Activated T-cell treated with anti-CD3 and anti-CD28 coated beads, Interleukin-2, amount 50 U/mL, for 1 hour (primary cell): ENCODE results near the gene TSC2.
"Not testable (repeated sequence)": the region's sequence is repeated elsewhere in the genome, so short reads cannot be mapped to it uniquely, and the experiment has no call there.

Experiments
- DNase-seq: peaks from one replicate; pipeline ENCODE4 v3.0.0-alpha.2; 2020

Gene TSC2

DNA sequence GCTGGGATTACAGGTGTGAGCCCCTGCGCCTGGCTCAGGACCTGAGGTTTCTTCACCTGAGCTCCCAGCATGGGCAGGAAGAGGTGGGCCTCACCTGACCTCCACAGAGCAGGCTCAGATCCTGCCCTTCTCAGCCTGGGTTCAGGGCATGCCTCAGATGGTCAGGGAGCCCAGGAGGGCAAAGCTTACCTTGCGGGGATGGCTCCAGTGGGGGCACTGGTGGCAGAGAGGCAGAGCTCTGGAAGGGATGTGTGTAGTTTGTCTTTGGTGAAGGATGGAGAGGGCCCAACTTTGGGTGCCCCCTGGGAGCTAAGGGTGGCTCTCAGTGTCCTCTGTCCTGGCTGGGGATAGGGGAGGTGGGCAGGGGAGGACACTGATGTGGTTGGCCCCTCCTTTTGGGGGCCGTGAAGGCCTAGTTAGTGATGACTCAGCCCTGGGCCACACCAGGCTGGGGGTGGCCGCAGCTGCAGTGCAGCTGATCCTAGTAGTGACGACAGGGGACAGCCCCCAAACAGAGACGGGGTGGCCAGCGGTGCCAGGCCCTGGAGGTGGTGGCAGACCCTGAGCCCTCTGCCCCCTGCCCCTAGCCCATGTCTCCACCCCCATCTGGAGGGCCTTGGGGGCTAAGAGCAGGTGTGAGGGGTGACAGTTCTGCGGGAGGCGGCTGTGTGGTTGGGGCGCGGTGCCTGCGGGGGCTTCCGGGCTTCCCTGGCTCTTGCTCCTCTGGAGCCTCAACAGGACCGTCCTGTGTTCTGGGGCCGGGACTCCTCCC, 15.3 kb upstream of the TSC2 start:
- no peak for DNase-seq

DNA sequence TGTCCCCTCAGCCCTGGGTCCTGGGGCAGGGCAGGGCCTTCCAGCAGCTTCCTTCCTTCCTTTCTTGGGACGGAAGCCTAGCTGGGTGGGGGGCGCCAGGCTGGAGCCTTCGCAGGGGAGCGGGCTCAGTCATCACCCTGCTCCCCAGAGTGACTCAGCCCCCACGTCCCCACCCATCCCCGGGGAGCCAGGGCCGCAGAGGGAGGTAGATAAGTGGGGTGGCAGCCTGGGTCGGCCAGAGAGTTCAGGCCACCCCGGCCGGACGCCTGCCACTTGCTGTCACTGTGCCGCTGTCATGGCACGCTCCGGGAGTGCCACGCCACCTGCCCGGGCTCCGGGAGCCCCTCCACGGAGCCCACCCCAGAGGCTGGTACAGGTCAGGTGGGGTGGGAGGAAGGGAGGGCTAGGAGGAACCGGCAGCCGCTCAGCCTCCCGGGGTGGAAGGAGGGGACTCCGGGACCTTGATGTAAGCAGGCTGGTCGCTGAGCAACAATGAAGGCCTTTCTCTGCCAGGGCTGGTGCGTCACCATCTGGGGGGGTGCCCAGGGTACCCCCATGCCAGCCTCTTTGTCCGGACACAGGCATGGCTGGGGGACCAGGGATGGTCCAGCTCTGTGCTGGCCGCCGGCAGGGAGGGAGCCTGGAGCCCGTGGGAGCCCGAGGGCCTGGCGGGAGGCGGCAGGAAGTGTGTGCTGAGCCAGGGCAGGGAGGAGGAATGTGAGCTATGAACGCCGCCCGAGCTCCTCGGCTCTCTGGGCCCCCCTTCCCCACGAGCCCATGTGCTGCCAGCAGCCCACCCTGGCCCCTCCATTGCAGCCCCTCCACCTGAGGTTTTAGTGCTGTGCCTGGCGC, 14.5 kb upstream of the TSC2 start:
- no peak for DNase-seq

DNA sequence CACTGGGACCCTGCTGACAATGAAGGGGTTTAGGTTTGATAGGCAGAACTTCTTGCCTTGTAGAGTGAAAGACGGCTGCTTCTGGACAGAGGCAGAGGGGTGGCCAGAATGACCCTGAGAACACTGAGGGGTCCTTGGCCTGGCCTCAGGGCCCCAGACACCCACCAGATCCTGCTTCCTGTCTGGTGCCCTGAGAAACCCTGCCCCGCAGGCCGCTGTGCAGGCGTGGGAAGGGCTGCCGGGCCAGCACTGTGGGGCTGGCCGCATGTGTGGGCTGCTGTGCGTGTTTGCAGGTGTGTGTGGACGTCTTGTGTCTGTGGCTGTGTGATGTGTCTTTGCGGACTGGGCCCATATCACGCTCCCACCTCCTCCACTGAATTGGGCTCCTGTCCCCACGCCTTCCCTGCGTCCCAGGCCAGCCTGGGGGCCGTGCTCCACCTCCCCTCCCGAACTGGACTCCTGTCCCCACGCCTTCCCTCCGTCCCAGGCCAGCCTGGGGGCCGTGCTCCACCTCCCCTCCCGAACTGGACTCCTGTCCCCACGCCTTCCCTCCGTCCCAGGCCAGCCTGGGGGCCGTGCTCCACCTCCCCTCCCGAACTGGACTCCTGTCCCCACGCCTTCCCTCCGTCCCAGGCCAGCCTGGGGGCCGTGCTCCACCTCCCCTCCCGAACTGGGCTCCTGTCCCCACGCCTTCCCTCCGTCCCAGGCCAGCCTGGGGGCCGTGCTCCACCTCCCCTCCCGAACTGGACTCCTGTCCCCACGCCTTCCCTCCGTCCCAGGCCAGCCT, 13.7 kb upstream of the TSC2 start:
- DNase-seq, result not testable (repeated sequence)

DNA sequence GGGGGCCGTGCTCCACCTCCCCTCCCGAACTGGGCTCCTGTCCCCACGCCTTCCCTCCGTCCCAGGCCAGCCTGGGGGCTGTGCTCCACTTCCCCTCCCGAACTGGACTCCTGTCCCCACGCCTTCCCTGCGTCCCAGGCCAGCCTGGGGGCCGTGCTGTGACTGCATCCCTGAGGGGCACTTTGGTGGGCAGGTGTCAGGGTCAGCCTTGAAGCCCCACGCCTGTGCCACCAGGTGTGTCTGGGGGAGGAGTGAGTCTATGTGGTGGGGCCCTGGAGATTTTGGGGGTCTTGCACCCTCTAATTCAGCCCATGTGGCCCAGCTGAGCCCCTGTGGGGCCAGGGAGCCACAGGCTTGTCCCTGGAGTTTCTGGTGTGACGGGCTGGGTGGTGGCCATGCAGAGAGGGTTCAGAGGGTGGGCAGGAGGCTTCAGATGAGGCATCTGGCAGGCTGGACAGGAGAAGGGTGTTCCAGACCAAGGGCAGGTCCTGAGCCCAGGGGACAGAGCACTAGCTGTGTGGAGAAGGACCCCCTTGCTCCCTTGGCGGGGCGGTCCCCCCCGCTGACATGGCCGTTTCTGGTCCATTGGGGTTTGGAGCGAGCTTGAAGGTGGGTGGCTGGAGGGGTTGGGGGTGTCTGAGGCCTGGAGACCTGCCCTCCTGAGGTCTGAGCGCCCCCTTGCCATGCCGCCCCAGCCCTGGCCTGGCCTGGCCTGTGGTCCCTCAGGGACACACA, 12.9 kb upstream of the TSC2 start:
- DNase-seq, result no peak

DNA sequence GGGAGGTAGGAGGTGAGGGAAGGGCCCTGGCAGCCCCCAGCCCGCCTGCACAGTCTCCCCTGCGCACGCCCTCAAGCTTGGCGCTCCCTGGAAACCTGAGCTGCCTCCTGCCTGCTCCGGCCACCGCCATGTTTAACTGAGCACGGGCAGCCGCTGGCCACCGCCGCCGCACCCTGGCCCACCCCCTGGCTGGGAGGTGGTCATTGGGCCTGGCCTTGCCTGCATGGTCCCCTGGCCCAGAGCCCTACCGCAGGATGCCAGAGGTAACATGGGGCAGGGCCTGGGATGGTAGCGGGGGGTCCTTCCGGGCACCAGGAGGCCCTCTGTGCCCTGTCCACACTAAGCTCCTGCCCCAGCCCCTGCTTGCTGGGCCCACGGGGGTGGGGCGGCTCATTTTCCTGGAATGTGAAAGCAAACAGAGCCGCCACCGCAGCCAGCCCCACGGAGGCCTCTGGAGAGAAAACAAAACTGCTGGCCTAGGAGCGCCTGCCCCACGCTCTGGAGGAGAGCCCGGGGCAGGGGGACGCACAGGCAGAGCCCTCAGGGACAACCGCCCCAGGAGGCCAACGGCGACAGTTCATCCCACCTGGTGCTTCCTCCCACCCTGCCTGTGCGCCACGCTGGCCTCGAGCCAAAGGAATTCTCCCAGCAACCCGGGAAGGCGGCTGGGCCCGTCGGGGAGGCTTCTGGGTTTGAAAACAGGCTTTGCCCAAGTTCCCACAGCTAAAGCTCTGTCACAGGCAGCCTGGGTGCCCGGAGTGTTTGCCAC, 12.2 kb upstream of the TSC2 start:
- DNase-seq, result no peak

DNA sequence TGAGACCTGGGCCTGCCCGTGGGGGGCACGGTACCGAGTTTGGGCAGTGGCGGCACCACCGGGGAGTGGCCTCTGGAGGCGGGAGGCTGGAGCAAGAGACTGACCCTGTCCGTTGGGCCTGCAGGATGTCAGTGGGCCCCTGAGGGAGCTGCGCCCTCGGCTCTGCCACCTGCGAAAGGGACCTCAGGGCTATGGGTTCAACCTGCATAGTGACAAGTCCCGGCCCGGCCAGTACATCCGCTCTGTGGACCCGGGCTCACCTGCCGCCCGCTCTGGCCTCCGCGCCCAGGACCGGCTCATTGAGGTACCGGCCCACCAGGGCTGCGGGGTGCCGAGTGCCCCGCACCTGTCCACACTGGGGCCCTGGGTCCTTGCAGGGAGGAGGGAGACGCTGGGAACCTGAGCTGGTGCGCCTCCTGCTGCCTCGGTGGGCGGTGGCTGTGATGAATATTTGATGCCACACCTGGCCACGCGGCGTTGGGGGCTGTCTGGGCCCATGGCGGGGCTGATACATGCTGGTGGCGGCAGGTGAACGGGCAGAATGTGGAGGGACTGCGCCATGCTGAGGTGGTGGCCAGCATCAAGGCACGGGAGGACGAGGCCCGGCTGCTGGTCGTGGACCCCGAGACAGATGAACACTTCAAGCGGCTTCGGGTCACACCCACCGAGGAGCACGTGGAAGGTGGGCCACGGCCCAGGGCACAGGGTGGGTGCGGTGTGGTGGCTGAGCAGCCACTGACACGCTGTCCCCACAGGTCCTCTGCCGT, 11.4 kb upstream of the TSC2 start:
- DNase-seq, result no peak

DNA sequence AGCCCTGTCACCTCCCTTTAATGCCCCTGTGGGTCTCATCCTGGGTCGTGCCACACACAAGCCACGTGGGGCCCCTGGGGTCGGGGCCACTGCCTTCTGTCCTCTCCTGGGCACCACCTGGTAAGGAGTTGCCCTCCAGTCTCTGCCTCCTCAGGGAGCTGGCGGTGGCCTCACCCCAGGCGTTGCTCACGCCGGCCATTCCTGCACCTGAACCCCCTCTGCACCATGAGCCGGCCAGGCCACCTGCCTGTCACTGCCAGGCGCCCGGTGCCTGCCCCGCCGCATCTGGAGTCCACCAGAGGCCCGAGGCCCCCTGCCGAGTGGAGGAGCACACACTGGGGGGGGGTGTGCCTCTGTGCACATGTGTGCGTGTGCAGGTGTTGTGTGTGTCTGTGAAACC, 10.7 kb upstream of the TSC2 start:
- DNase-seq, result no peak

DNA sequence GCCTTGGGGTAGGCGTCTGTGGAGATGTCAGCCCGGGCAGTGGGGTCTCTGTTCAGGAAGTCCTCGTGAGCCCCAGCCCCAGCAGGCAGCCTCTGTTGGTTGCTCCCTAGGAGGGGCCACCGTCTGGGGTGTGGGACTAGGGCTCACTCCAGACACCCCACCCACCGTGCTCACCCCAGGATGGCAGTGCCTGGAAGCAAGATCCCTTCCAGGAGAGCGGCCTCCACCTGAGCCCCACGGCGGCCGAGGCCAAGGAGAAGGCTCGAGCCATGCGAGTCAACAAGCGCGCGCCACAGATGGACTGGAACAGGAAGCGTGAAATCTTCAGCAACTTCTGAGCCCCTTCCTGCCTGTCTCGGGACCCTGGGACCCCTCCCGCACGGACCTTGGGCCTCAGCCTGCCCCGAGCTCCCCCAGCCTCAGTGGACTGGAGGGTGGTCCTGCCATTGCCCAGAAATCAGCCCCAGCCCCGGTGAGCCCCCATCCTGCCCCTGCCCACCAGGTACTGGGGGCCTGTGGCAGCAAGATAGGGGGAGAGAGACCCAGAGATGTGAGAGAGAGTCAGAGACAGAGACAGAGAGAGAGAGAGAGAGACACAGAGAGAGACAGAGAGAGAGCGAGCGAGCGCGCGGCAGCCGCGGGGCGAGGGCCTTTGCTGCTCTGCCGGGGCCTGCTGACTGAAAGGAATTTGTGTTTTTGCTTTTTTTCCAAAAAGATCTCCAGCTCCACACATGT, 10.0 kb upstream of the TSC2 start:
- no peak for DNase-seq

DNA sequence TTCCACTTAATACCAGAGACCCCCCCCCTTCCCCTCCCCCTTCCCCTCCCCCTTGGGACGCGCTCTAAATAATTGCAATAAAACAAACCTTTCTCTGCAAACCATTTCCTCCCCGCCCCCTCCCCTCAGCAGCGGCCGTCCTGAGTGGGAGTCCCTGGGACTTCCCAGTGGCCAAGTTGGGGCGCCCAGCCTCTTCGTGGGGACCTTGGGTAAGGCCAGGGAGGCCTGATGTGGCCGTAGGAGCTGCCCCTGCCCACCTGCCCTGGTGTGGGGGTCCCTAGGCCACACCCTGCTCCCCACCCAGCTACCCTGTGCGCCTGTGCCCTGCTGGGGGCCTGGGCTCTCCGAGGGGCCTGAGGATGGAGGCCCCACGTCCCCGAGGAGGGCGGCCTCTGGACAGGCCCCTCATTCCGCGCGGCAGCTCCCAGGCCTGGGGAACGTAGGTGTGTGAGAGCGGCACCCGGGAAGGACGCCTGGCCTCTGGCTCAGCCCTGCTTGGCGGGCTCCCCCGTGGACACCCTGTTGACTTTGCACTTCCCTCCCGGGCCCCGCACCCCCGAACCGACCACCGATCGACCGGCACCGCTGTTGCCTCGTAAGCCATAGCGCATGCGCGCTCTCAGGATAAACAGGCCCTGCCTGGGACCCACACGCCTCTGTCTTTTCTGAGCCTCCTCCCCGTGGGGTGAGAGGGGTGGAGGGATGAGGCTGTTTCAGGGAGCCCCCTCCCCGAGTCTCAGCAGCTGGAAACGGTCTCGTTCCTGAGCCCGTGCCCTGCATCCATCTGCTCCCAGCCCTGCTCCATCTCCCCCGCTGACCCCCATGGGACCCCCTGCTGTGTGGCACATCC, 9.2 kb upstream of the TSC2 start:
- no peak for DNase-seq

DNA sequence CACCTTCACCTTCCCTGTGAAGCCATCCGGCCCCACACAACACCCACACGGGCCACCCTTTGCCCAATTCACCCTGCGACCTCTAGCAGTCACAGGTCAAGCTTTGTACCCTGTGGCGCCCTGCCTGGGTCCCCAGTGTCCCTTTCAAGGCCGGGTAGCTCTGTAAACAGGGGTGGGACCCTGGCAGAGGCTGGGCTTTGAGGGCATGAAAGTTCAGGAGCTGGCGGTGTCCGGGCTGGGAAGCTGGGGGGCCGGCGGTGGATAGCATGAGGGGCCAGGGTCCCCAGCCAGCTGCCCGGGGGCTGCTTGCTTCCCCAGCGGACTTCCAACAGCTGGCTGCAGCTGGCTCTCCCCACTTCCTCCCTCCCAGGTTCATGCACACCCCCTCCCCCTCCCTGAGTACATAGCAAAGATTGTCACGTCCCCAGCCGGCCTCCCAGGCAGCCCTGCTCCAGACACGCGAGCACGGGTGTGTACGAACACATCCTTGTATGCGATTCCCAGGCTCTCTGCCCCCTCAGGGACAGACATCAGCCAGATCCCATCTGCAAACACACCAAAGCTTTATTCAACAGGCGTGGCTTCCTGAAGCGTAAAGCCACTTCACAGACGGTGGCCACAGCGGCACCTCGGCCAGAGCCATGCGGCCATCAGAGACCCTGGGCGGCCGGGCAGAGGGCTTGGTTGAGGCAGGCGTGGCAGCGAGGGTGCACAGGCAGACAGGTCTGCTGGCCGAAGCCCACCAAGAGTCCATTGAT, 8.3 kb upstream of the TSC2 start:
- no peak for DNase-seq

DNA sequence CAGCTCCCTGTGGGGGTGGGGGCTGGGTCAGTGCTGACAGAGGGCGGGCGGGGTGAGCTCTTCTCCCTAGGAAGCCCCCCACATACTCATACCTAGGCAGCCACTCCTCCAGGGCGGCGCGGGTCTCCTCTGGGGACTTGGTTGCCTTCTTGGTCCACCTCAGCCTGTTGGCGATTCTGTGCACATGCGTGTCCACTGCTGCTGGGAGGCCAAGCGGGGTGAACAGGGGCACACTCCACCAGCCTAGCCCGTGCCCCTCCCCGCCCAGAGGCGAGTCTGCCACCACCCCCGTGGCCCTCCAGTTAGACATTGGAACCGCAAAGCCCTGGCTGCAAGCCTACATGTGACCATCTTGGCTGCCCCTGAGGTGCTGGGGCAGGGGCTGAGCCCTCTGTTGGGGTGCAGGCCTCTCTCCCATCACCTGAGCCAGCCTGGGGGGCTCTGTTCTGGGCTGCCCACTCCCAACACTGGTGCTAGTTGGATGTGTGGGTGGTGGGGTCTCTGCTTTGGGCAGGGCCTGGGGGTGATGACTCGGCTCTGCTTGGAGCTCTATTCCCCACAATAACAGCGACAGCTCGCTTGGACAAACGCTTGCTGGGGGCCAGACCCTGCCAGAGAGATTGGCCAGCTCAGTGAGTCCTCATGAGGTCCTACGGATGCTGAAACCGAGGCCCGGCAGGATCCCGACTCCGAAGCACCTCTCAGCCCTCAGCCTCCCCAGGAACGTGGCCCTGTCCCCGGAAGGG, 7.6 kb upstream of the TSC2 start:
- DNase-seq, result no peak

DNA sequence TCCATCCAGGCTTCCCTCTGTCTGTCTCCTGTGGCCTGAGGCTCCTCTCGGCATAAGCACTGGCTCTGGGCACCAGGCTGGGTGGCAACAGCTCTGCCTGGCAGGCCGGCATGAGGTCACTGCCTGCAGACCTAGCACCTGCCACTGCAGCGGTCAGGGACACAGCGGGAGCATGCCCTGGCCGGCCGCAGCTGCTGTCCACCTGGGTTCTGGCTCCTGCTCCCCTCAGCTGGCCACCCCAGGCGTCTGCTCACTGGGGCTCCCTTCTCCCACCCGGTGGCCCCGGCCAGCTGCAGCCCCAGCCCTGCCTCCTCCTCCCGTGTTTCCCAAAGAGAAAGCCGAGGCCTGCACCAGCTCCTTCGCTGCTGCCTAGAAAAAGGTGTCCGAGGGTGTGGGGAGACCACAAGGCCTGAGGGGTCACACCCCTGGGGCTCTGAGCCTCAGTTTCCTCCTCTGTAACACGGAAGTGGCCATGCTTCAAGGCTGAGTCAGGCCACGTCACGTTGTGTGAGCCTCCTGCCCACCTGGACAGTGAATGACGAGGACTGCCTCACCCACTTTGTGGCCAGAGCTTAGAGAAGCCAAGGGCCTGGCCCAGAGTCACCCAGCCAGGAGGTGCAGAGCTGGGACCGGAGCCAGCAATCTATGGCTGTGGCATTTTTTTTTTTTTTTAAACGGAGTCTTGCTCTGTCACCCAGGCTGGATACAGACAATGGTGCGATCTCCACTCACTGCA, 6.8 kb upstream of the TSC2 start:
- DNase-seq, result no peak

DNA sequence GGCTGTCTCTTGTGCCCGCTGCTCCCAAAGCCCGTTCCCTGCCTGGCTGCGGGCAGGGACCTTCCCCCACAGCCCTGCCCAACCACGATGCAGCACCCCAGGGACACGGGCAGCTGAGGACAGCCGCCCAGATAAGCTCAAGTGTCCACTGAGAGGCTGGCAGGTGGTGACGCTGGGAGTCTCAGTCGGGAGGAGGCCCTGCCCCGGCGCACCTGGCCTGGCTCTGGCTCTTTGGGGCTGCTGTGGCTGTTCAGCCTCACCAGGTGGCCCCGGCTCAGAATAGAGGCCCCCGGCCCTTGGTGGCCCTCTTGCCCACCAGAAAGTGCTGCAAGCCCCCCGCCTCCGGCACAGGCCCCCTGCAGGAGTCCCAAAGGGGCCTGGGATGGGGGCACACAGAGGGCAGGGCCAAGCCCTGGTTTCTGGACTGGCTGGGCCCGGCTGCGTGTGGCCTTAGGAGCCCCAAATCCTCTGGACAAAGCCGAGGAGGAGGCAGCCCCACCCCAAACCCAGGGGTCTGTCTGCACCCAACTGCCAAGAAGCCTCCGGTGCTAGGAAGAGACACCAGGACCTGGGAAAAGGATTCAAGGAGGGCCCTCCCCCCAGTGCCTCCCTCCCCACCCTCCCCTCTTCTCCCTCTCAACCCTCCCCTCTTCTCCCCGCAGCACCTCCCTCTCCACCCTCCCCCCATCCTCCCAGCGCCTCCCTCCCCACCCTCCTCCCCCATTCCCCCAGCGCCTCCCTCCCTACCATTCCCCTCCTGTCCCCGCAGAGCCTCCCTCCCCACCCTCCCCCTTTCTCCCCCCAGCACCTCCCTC, 5.4 kb upstream of the TSC2 start:
- no peak for DNase-seq

DNA sequence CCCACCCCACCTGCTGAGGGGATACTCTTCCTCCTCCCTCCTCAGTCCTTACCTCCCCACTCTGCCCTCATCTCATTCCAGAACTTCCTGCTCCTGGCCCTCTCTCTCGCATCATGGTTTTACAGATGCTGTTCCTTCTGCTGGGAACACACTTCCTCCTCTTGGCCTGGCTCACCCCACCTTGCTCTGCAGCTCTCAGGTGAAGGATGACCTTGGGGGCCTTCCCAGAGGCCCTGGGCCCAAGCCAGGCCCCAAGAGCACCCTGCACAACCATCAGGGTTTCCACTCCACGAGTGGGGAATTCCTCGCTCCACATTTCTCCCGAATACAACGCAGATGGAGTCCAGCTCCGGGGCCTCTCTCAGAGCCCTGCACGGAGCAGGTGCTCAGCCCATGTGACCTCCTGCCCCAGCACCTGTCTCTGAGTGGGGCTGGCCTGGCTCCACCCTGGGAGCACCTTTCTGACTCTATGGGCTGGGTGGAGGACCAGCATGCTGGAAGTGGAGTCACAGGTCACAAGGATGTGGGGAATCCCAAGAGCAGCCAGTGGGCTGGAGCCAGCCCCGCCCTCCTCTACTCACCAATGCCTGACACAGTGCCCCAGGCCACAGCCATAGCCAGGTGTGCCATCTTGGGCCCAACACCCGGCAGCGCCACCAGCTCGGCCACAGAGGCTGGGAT, 4.7 kb upstream of the TSC2 start:
- no peak for DNase-seq

DNA sequence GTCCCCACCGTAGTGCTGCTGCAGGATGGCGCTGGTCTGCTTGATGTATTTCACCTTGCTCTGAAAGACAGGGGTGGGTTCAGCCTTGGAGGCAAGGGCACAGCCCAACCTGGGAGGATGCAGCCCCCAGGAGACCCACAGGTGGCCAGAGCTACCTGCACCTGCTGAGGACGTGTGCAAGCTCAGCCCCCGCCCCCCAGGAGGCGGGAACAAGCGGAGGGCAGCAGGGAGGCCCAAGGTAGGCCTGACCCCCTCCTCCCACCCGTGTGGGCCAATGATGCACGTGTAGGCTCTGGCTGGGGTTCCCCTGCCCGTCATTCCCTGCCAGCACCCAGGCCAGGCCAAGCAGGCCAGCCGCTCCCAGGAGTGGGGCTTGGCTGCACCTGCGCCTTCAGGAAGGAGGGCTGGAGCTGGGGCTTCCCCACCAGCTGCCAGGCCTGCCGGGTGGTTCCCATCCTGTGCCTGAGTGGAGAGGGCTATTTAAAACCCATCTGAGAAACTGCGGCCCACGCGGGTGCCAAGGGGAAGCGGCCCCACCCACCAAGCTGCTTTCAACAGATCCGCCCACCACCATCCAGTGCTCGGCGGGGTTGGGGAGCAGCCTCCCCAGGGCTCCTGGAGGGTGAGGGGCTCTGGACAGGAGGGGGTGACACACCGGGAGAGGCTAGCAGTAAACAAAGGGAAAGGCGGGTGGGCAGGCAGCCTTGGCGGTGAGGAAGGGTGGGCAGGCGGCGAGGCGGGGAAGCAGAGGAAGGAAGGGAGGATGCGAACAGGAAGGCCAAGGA, 3.9 kb upstream of the TSC2 start:
- no peak for DNase-seq
